H9 (cell line): ENCODE results near the gene MDFI. TPM values are rescaled to one million over a fixed set of nuclear protein-coding genes. Genes with fewer than 3 reads are reported as not detected.

Source experiments
- DNase-seq: peaks from one replicate; pipeline ENCODE4 v3.0.0-alpha.2; 2017
- H2AFZ ChIP-seq: one replicate; pipeline ENCODE4 v1.6.1; 2013; ENCODE audit warnings: mild to moderate bottlenecking, low read length, control low read depth, moderate library complexity
- H2AK5ac ChIP-seq: 2 replicates; pipeline ENCODE4 v1.6.1; 2013; ENCODE audit warnings: low read length, control low read depth, mixed read lengths; ENCODE audit not compliant: insufficient read length
- H2BK120ac ChIP-seq: one replicate; pipeline ENCODE4 v1.6.1; 2013; ENCODE audit warnings: low read depth, mild to moderate bottlenecking, low read length, control low read depth, inconsistent platforms; ENCODE audit not compliant: poor library complexity, severe bottlenecking
- H2BK12ac ChIP-seq: 2 replicates; pipeline ENCODE4 v1.6.1; 2013; ENCODE audit warnings: low read length, control low read depth, mixed read lengths, low read depth; ENCODE audit not compliant: insufficient read length
- H2BK15ac ChIP-seq: 2 replicates; pipeline ENCODE4 v1.6.1; 2013; ENCODE audit warnings: low read depth, low read length, control low read depth
- H2BK20ac ChIP-seq: one replicate; pipeline ENCODE4 v1.6.1; 2013; ENCODE audit warnings: low read depth, mild to moderate bottlenecking, low read length, control low read depth, inconsistent platforms; ENCODE audit not compliant: poor library complexity, severe bottlenecking
- H2BK5ac ChIP-seq: 2 replicates; pipeline ENCODE4 v1.6.1; 2013; ENCODE audit warnings: low read length, control low read depth, mixed read lengths; ENCODE audit not compliant: insufficient read length
- H3K14ac ChIP-seq: 2 replicates; pipeline ENCODE4 v1.6.1; 2013; ENCODE audit warnings: low read length, control low read depth; ENCODE audit not compliant: insufficient read depth
- H3K18ac ChIP-seq: 2 replicates; pipeline ENCODE4 v1.6.1; 2013; ENCODE audit warnings: low read depth, mild to moderate bottlenecking, mixed read lengths, low read length, control low read depth; ENCODE audit not compliant: insufficient read length
- H3K23ac ChIP-seq: 2 replicates; pipeline ENCODE4 v1.6.1; 2013; ENCODE audit warnings: low read length, control low read depth, mixed read lengths, low read depth; ENCODE audit not compliant: insufficient read length
- H3K23me2 ChIP-seq: 2 replicates; pipeline ENCODE4 v1.6.1; 2013; ENCODE audit warnings: low read depth, mild to moderate bottlenecking, mixed read lengths, low read length, control low read depth; ENCODE audit not compliant: insufficient read length, poor library complexity, severe bottlenecking
- H3K27ac ChIP-seq: 2 replicates; pipeline ENCODE4 v1.5.1; 2013; ENCODE audit warnings: low read length, control low read depth, mixed read lengths, low read depth; ENCODE audit not compliant: insufficient read length
- H3K27me3 ChIP-seq: 2 replicates; pipeline ENCODE4 v1.6.1; 2013; ENCODE audit warnings: low read length, control low read depth, inconsistent platforms; ENCODE audit not compliant: insufficient read depth
- H3K4ac ChIP-seq: 2 replicates; pipeline ENCODE4 v1.6.1; 2013; ENCODE audit warnings: low read depth, mild to moderate bottlenecking, control low read depth, inconsistent platforms, low read length, moderate library complexity
- H3K4me1 ChIP-seq: 2 replicates; pipeline ENCODE4 v1.6.1; 2013; ENCODE audit warnings: low read length, control low read depth, inconsistent platforms; ENCODE audit not compliant: insufficient read depth
- H3K4me2 ChIP-seq: 2 replicates; pipeline ENCODE4 v1.6.1; 2013; ENCODE audit warnings: low read length, control low read depth, mixed read lengths; ENCODE audit not compliant: insufficient read length, insufficient read depth
- H3K56ac ChIP-seq: 2 replicates; pipeline ENCODE4 v1.6.1; 2013; ENCODE audit warnings: low read depth, mild to moderate bottlenecking, mixed read lengths, low read length, control low read depth; ENCODE audit not compliant: insufficient read length
- H3K79me1 ChIP-seq: 2 replicates; pipeline ENCODE4 v1.6.1; 2013; ENCODE audit warnings: low read depth, mild to moderate bottlenecking, moderate library complexity, low read length, control low read depth, inconsistent platforms; ENCODE audit not compliant: insufficient read depth, poor library complexity, severe bottlenecking
- H3K79me2 ChIP-seq: 2 replicates; pipeline ENCODE4 v1.6.1; 2013; ENCODE audit warnings: low read length, control low read depth, inconsistent platforms; ENCODE audit not compliant: insufficient read depth
- H3K9ac ChIP-seq: 2 replicates; pipeline ENCODE4 v1.6.1; 2013; ENCODE audit warnings: low read length, control low read depth, mixed read lengths; ENCODE audit not compliant: insufficient read length; ENCODE audit errors: extremely low read depth
- H3K9me3 ChIP-seq: one replicate; pipeline ENCODE4 v1.6.1; 2013; ENCODE audit warnings: low read depth, low read length, inconsistent platforms; ENCODE audit not compliant: control insufficient read depth
- H3T11ph ChIP-seq: one replicate; pipeline ENCODE4 v1.6.1; 2013; ENCODE audit warnings: mild to moderate bottlenecking, low read length, control low read depth, inconsistent platforms
- H4K20me1 ChIP-seq: one replicate; pipeline ENCODE4 v1.6.1; 2013; ENCODE audit not compliant: control insufficient read depth, insufficient read length, insufficient read depth
- H4K5ac ChIP-seq: 2 replicates; pipeline ENCODE4 v1.6.1; 2013; ENCODE audit warnings: low read depth, mild to moderate bottlenecking, mixed read lengths, low read length, control low read depth; ENCODE audit not compliant: insufficient read length
- H4K8ac ChIP-seq: replicated peaks from 2 replicates; pipeline ENCODE4 v1.6.1; 2013; ENCODE audit warnings: low read length, control low read depth, mixed read lengths, low read depth; ENCODE audit not compliant: insufficient read length
- H4K91ac ChIP-seq: 2 replicates; pipeline ENCODE4 v1.6.1; 2013; ENCODE audit warnings: low read depth, mild to moderate bottlenecking, moderate library complexity, mixed read lengths, low read length, control low read depth; ENCODE audit not compliant: insufficient read length
- H3K27ac Mint-ChIP-seq, 3 experiments: 2 replicates in 2 of 3; 3 replicates in 1 of 3; pipeline ENCODE4 v1.8.0; 2020 to 2021; ENCODE audit warnings: mixed read lengths in 3 of 3, mild to moderate bottlenecking in 1 of 3, moderate library complexity in 1 of 3
- H3K27me3 Mint-ChIP-seq: 2 replicates; pipeline ENCODE4 v1.8.0; 2021; ENCODE audit warnings: low read depth, mild to moderate bottlenecking, moderate library complexity, mixed read lengths
- H3K36me3 Mint-ChIP-seq, 3 experiments: 2 replicates in 2 of 3; 3 replicates in 1 of 3; pipeline ENCODE4 v1.8.0; 2020 to 2021; ENCODE audit warnings: low read depth in 3 of 3, mixed read lengths in 3 of 3; ENCODE audit not compliant: insufficient read depth in 1 of 3
- H3K4me1 Mint-ChIP-seq, 2 experiments: 2 replicates each; pipeline ENCODE4 v1.8.0; 2020; ENCODE audit warnings: mixed read lengths in 2 of 2
- H3K4me3 Mint-ChIP-seq, 2 experiments: 2 replicates in 1 of 2; 3 replicates in 1 of 2; pipeline ENCODE4 v1.8.0; 2020 to 2021; ENCODE audit warnings: mild to moderate bottlenecking in 2 of 2, mixed read lengths in 2 of 2, moderate library complexity in 1 of 2
- H3K9me3 Mint-ChIP-seq, 2 experiments: 2 replicates in 1 of 2; 3 replicates in 1 of 2; pipeline ENCODE4 v1.8.0; 2020; ENCODE audit warnings: mild to moderate bottlenecking in 2 of 2, mixed read lengths in 2 of 2, moderate library complexity in 1 of 2
- CTCF ChIP-seq: fragments of 200-600 bp; sonication (generic); conservative IDR thresholded peaks from 3 replicates; pipeline ENCODE4 v1.8.0; 2021; ENCODE audit warnings: antibody characterized with exemption, mild to moderate bottlenecking
- WGBS: extraction: QIAGEN DNeasy Blood & Tissue Kit; methylation state at CpG from one replicate; pipeline ENCODE4 v1.1.7; 2013; ENCODE audit warnings: missing lambda C conversion rate, low lambda C conversion rate, mixed read lengths; ENCODE audit not compliant: insufficient read length; ENCODE audit errors: extremely low coverage; 5-methylcytosine and 5-hydroxymethylcytosine counted together
- total RNA-seq: library from RNA; stranded (reverse); gene quantifications from 2 replicates; pipeline ENCODE4 v1.2.1, GENCODE V29; 2021

MDFI gene
- total RNA-seq, 1 experiment from 2014 or later, result 45.0 TPM

- Histone ChIP-seq H2AK5ac (no peak overlapping the region), H2BK20ac (no peak overlapping the region), H3K27me3 (no peaks in the 10 kb centered on the region), H4K20me1 (no peaks in the 10 kb centered on the region), H2AFZ (no peak overlapping the region), H3K27ac (no peak overlapping the region), H3K4ac (no peak overlapping the region), H3K23me2 (no peaks in the 10 kb centered on the region), H2BK12ac (no peak overlapping the region), H3K9ac (no peak overlapping the region), H3K79me2 (no peaks in the 10 kb centered on the region), H2BK5ac (no peak overlapping the region), H3K79me1 (no peaks in the 10 kb centered on the region), H3K4me1 (no peaks in the 10 kb centered on the region; the same call in 1 of the 2 replicates), H3K9me3 (no peaks in the 10 kb centered on the region), H4K91ac (no peak overlapping the region), H4K8ac (no peak overlapping the region), H3K56ac (no peak overlapping the region), H3K18ac (no peak overlapping the region), H3K23ac (no peak overlapping the region), H2BK120ac (no peak overlapping the region), H3K4me2 (no peak overlapping the region), H2BK15ac (no peak overlapping the region), H3T11ph (no peak overlapping the region), H4K5ac (no peak overlapping the region), H3K14ac (no peak overlapping the region)
- Mint-ChIP-seq H3K36me3 (no peaks in the 10 kb centered on the region; a peak in 1 of 7 replicates), H3K27ac (no peak overlapping the region), H3K4me3 (no peak overlapping the region), H3K9me3 (no peaks in the 10 kb centered on the region), H3K27me3 (peaks cover 4% of the 10 kb centered on the region), H3K4me1 (peaks cover 28 to 35% of the 10 kb centered on the region in 2 experiments)
- DNase-seq, result no peak
- no CpG with 5 or more reads among the region's 10 CpGs for WGBS
- TF ChIP-seq CTCF, result no peak
Measured at GRCh38 chr6:41702089-41702745, 63.9 kb downstream of the MDFI start.
